GM12878 (cell line): Measurements from ENCODE around the gene ANKRD36C. TPM values are rescaled to one million over a fixed set of nuclear protein-coding genes. Genes with fewer than 3 reads are reported as not detected.
"Not testable (repeated sequence)": the region's sequence is repeated elsewhere in the genome, so short reads cannot be mapped to it uniquely, and the experiment has no call there.

Experiments used
- ATAC-seq: fragments of 200-7000 bp; cut with Tn5 transposase; 3 replicates; pipeline ENCODE4 v1.9.1; 2020; ENCODE audit warnings: mild to moderate bottlenecking, moderate library complexity
- BruUV-seq: library from RNA; stranded (reverse); fragments of 400-500 nt; replicated peaks from 2 replicates; lab custom pipeline; 2021; lab: Mats Ljungman, UMichigan
- CTCF ChIA-PET: fragments of 300-600 bp; sonication (Branson Sonifier 250); formaldehyde crosslinking; extraction: SDS; loops from one replicate; lab custom pipeline; 2021; ENCODE audit warnings: inconsistent platforms; lab: Yijun Ruan, JAX
- POLR2A ChIA-PET: fragments of 350-600 bp; formaldehyde crosslinking; extraction: SDS; loops from one replicate; lab custom pipeline; 2021; ENCODE audit warnings: inconsistent platforms; lab: Charles Lee
- RAD21 ChIA-PET: fragments of 300-600 bp; sonication (Branson Sonifier 250); formaldehyde crosslinking; loops from one replicate; lab custom pipeline; 2023; ENCODE audit warnings: antibody characterized with exemption; ENCODE audit not compliant: unreplicated experiment; lab: Charles Lee
- SMC1A ChIA-PET: fragments of 300-600 bp; sonication (Branson Sonifier 250); formaldehyde crosslinking; loops from one replicate; lab custom pipeline; 2023; ENCODE audit not compliant: unreplicated experiment, uncharacterized antibody; lab: Charles Lee
- DNase-seq: peaks from one replicate; pipeline ENCODE4 v3.0.0-alpha.2; 2011; ENCODE audit warnings: low read depth, low spot score
- FAIRE-seq: peaks from 3 replicates; lab custom pipeline; 2011; peaks lifted over from hg19 to GRCh38; lab: Jason Lieb, UNC
- H2AFZ ChIP-seq: 2 replicates; pipeline ENCODE4 v1.6.0; 2011; ENCODE audit warnings: low read depth, low read length, control low read depth; ENCODE audit not compliant: control insufficient read depth
- H3K27ac ChIP-seq: 2 replicates; pipeline ENCODE4 v1.5.1; 2011; ENCODE audit warnings: control low read depth; ENCODE audit not compliant: control insufficient read depth, insufficient read depth
- H3K27me3 ChIP-seq, 2 experiments: replicated peaks in 1 of 2; 2 replicates each; pipeline versions ENCODE4 v1.6.0 to v1.6.1; 2011; ENCODE audit warnings: low read length in 1 of 2; ENCODE audit not compliant: control insufficient read depth in 2 of 2, insufficient read depth in 2 of 2
- H3K36me3 ChIP-seq, 2 experiments: 2 replicates each; pipeline ENCODE4 v1.5.1; 2011; ENCODE audit warnings: low read length in 1 of 2; ENCODE audit not compliant: control insufficient read depth in 2 of 2, insufficient read depth in 2 of 2
- H3K4me1 ChIP-seq: 2 replicates; pipeline ENCODE4 v1.6.1; 2011; ENCODE audit warnings: mild to moderate bottlenecking, low read length, moderate library complexity, mixed read lengths; ENCODE audit not compliant: control insufficient read depth, insufficient read depth
- H3K4me2 ChIP-seq: 2 replicates; pipeline ENCODE4 v1.6.0; 2011; ENCODE audit warnings: control low read depth; ENCODE audit not compliant: control insufficient read depth, insufficient read depth
- H3K4me3 ChIP-seq: fragments of 200-600 bp; sonication (generic); 2 replicates; pipeline ENCODE4 v1.5.1; 2016
- H3K79me2 ChIP-seq: 2 replicates; pipeline ENCODE4 v1.6.0; 2011; ENCODE audit warnings: low read length; ENCODE audit not compliant: control insufficient read depth, insufficient read depth
- H3K9ac ChIP-seq: 2 replicates; pipeline ENCODE4 v1.8.0; 2011; ENCODE audit warnings: low read length, control low read depth, mixed read lengths; ENCODE audit not compliant: control insufficient read depth, insufficient read depth
- H3K9me3 ChIP-seq: replicated peaks from 3 replicates; pipeline ENCODE4 v1.5.1; 2011; ENCODE audit warnings: mild to moderate bottlenecking, low read length; ENCODE audit not compliant: control insufficient read depth, insufficient read depth
- H4K20me1 ChIP-seq: 2 replicates; pipeline ENCODE4 v1.6.0; 2011; ENCODE audit not compliant: control insufficient read depth, insufficient read depth
- CEBPZ ChIP-seq: fragments of 150-350 bp; IDR thresholded peaks from 2 replicates; pipeline ENCODE4 v1.6.1; 2016; ENCODE audit warnings: low read depth, low read length
- CHD1 ChIP-seq: IDR thresholded peaks from 2 replicates; pipeline ENCODE4 v1.6.1; 2012; ENCODE audit warnings: low read depth, low read length, improper control_type of control experiment
- CTCF ChIP-seq, 3 experiments: IDR thresholded peaks in 2 of 3; conservative IDR thresholded peaks in 1 of 3; 2 replicates each; pipeline ENCODE4 v1.5.1; 2011; ENCODE audit warnings: low read depth in 3 of 3, low read length in 3 of 3, mild to moderate bottlenecking in 3 of 3, control low read depth in 2 of 3, moderate library complexity in 2 of 3, inconsistent platforms in 1 of 3, mixed read lengths in 1 of 3; ENCODE audit not compliant: control insufficient read depth in 2 of 3, insufficient read depth in 1 of 3; ENCODE audit errors: extremely low read depth in 1 of 3
- IRF5 ChIP-seq: fragments of 450-650 bp; IDR thresholded peaks from 2 replicates; pipeline ENCODE4 v1.6.1; 2017; ENCODE audit warnings: borderline replicate concordance
- LARP7 ChIP-seq: fragments of 450-650 bp; IDR thresholded peaks from 2 replicates; pipeline ENCODE4 v1.6.1; 2017; ENCODE audit warnings: mild to moderate bottlenecking
- PAX8 ChIP-seq: fragments of 450-650 bp; IDR thresholded peaks from 2 replicates; pipeline ENCODE4 v1.6.1; 2017; ENCODE audit warnings: mild to moderate bottlenecking, moderate library complexity
- RBBP5 ChIP-seq: fragments of 200-600 bp; sonication (generic); conservative IDR thresholded peaks from 2 replicates; pipeline ENCODE4 v1.6.1; 2016
- SMC3 ChIP-seq: IDR thresholded peaks from 2 replicates; pipeline ENCODE4 v1.6.1; 2011; ENCODE audit warnings: low read length, improper control_type of control experiment, borderline replicate concordance
- ZBED1 ChIP-seq: IDR thresholded peaks from 2 replicates; pipeline ENCODE4 v1.6.1; 2016; ENCODE audit warnings: borderline replicate concordance
- ZNF24 ChIP-seq: fragments of 450-650 bp; IDR thresholded peaks from 2 replicates; pipeline ENCODE4 v1.6.1; 2017; ENCODE audit warnings: antibody characterized with exemption, mild to moderate bottlenecking
- ZSCAN29 ChIP-seq: fragments of 450-650 bp; IDR thresholded peaks from 2 replicates; pipeline ENCODE4 v1.6.1; 2017; ENCODE audit warnings: mild to moderate bottlenecking, moderate library complexity
- ZZZ3 ChIP-seq: IDR thresholded peaks from 2 replicates; pipeline ENCODE4 v1.6.1; 2011; ENCODE audit warnings: low read depth; ENCODE audit not compliant: control insufficient read depth, insufficient read length
- WGBS: methylation state at CpG from one replicate; pipeline ENCODE4 v1.1.6; 2016; ENCODE audit warnings: low lambda C conversion rate; ENCODE audit not compliant: insufficient replicate concordance, insufficient coverage; ENCODE audit errors: missing lambda C conversion rate; 5-methylcytosine and 5-hydroxymethylcytosine counted together
- in situ Hi-C: fragments of 300-500 bp; cut with MboI; formaldehyde crosslinking; loops from 9 replicates; pipeline ENCODE4 v1.14.3; 2018; ENCODE audit warnings: mixed read lengths
- intact Hi-C: fragments of 100-400 bp; cut with micrococcal nuclease; formaldehyde crosslinking; loops from one replicate; pipeline ENCODE4 v1.14.2; 2022; ENCODE audit not compliant: unreplicated experiment
- polyA plus RNA-seq, 11 experiments: library from polyadenylated mRNA; depleted of rRNA in 4 of 11; unstranded in 6 of 11; stranded (reverse) in 5 of 11; fragments of >200 nt; fragmentation: Nextera tagmentation in 4 of 11; fragmentation: Illumina TruSeq in 1 of 11; extraction: Ambion mirVana in 4 of 11; extraction: Trizol in 1 of 11; gene quantifications; 1 replicate in 1 of 11; 2 replicates in 10 of 11; pipeline versions ENCODE4 v1.2.1 to v1.2.3, GENCODE V29; 2011 to 2016; ENCODE audit warnings: inconsistent platforms in 2 of 11, missing spikeins in 2 of 11, low read depth in 1 of 11
- total RNA-seq, 4 experiments: library from RNA; depleted of rRNA in 3 of 4; stranded (reverse); fragments of >200 nt in 3 of 4; fragmentation: Illumina TruSeq in 1 of 4; extraction: Trizol in 1 of 4; gene quantifications; 2 replicates each; pipeline versions ENCODE4 v1.2.1 to v1.2.3, GENCODE V29; 2013 to 2021

ANKRD36C gene
- total and polyA plus RNA-seq, 10 of the 15 experiments (the other 5 are each of a cell fraction or from before 2014, with no cell fraction given), result 3.2 to 39.8 (median 19.5) TPM

- TF ChIP-seq ZZZ3 (no peak), IRF5 (no peak), LARP7 (no peak), ZNF24 (no peak), PAX8 (no peak), CEBPZ (no peak), SMC3 (no peak), RBBP5 (no peak), CTCF (IDR thresholded peaks at IDR 0.05 in 2 of 3, conservative IDR thresholded peaks at IDR 0.05 in 1 of 3; ENCODE audit: control insufficient read depth in 2 of 3, extremely low read depth in 1 of 3, insufficient read depth in 1 of 3, low read depth in 3 of 3, low read length in 3 of 3) (no peak), ZBED1 (no peak), CHD1 (no peak), ZSCAN29 (no peak)
Observed at GRCh38 chr2:95799892-95800291, 191.7 kb downstream of the ANKRD36C start (continued).

- H2AFZ ChIP-seq, FAIRE-seq, DNase-seq, RAD21 ChIA-PET, SMC1A ChIA-PET, H3K36me3 ChIP-seq, in situ Hi-C loops, H3K4me1 ChIP-seq, H3K4me2 ChIP-seq, H3K4me3 ChIP-seq, H3K27ac ChIP-seq, H3K27me3 ChIP-seq, CTCF ChIA-PET, ATAC-seq, H3K79me2 ChIP-seq, POLR2A ChIA-PET, intact Hi-C loops, H4K20me1 ChIP-seq, H3K9me3 ChIP-seq, BruUV-seq, H3K9ac ChIP-seq: not testable (repeated sequence)
- WGBS, result 67% methylated on average over 13 of the region's 13 CpGs
Observed at GRCh38 chr2:95799147-95799889, 192.3 kb downstream of the ANKRD36C start.
